GM10248 (cell line): ENCODE results near the gene ADAMTSL1.

Source experiments
- CTCF ChIA-PET: fragments of 300-600 bp; sonication (Branson Sonifier 250); formaldehyde crosslinking; extraction: SDS; loops from one replicate; lab custom pipeline; 2021; ENCODE audit warnings: antibody characterized with exemption; lab: Yijun Ruan, JAX
- POLR2A ChIA-PET: fragments of 350-650 bp; sonication (Branson Sonifier 250); formaldehyde crosslinking; extraction: SDS; loops from one replicate; lab custom pipeline; 2020; ENCODE audit warnings: antibody characterized with exemption; lab: Yijun Ruan, JAX
- DNase-seq: peaks from one replicate; pipeline ENCODE4 v3.0.0; 2012; ENCODE audit errors: extremely low spot score
- CTCF ChIP-seq: IDR thresholded peaks from 2 replicates; pipeline ENCODE4 v1.5.1; 2012; ENCODE audit warnings: mild to moderate bottlenecking, low read depth; ENCODE audit errors: extremely low read depth, missing control alignments, control extremely low read depth

The ADAMTSL1 gene

DNA sequence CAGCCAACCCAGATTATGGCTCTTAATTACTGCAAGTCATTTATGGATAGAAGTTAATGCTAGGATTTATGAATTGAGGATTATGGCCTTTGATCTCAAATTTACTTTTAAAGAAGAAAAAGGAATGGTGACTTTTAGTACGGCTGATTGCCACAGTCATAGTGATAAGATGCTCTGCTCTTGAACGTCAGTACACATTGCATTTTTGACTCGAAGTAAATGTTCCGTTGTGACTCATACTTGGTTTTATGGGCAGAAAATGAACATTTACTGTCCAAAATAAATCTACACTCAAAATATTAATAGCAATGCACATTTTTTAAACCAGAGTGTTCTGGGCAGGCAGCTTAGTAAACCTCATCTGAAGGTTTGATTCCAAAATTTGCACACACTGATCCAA, 830 bp downstream of the ADAMTSL1 start:
- no peak for TF ChIP-seq CTCF
- DNase-seq, result no peak
- ChIA-PET POLR2A (no interaction called here), CTCF (no interaction called here)

DNA sequence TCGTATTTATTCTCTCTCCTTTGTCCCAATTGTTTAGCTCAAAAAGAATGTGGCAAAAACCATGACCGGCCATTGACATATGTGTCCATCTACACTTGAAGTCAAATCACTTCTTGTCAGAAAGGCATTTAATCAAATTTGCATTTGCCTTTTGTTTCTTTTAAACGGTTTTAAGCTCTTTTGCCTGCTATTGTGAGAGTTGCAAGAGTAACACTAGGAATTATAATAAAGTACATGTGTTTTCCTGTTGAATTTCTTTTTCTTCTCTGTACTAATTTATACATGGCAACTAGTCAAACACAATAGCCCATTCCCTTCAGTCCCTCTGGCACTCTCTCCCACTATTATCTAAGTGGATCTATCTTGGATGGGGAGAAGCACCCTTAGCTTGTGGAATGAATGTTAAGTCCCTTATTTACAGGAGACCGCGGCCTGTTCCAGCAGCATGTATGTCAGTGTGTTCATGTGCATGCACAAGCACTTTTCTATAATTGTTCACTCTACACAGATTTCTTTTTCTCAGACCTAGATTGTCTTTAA, 3.2 kb downstream of the ADAMTSL1 start:
- no peak for TF ChIP-seq CTCF
- ChIA-PET POLR2A (no interaction called here), CTCF (interaction anchor here (0.8 to 1.7 kb wide), 4 partner anchors 8 to 21 kb away, joined by 3 to 5 read pairs (median 3); no protein-coding TSS in a partner anchor)
- no peak for DNase-seq

DNA sequence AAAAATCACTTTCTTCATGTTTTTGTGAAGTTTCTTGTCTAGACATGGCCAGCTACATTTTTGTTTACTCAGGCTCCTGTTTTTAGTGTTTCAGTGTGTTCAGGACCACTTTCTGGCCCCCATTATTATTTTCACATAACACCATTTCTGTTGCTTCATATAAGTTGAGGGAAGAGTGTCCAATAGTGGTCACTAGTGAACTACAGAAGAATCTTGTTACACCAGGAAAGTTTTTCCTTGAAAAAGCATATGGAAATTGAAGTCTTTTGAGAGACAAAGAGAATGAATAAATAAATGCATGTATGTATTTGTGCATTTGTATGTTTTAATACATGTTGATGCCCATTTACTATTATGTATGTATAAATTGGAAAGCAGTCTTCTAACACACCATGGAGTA, 3.8 kb downstream of the ADAMTSL1 start:
- ChIA-PET CTCF (interaction anchor here (1.0 to 1.7 kb wide), 2 partner anchors 10 to 20 kb away, joined by 3 to 5 read pairs; no protein-coding TSS in a partner anchor), POLR2A (no interaction called here)
- no peak for TF ChIP-seq CTCF
- no peak for DNase-seq

GRCh38 chr9:18478501-18479361, 4.8 kb downstream of the ADAMTSL1 start:
- POLR2A ChIA-PET, result no interaction called here
- DNase-seq, result no peak
- no peak for TF ChIP-seq CTCF
- CTCF ChIA-PET, result interaction anchor here (0.9 to 1.7 kb wide), 3 partner anchors 16 to 78 kb away, joined by 3 to 5 read pairs (median 3); no protein-coding TSS in a partner anchor

- TF ChIP-seq CTCF, result no peak
- CTCF ChIA-PET, result interaction anchor here (1.2 kb wide), 1 partner anchor 79 kb away, joined by 3 read pairs; no protein-coding TSS in a partner anchor
- POLR2A ChIA-PET, result no interaction called here
- no peak for DNase-seq
Measured at GRCh38 chr9:18479405-18479804, 5.5 kb downstream of the ADAMTSL1 start.

DNA sequence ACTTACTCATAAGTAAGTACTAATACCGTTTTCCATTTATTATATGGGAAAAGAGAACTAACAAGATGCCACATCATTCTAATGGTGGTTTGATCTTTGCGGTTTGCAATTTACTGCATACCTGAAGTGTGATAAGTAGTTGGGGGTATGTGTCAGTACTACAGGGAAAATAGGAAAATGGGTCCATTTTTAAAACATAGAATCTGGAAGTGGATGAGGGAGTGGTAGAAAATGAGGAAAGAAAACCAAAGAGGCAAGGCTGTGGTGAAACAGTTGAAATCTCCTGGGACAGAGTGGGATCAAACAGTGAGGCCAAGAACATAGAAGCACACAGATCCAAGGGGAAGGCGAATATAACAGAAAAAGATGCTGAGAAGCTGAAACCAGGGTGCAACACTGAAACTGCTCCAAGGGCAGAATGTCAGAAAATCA, 6.7 kb downstream of the ADAMTSL1 start:
- POLR2A ChIA-PET, result no interaction called here

More for the DNA sequence above, 6.7 kb downstream of the ADAMTSL1 start:
- TF ChIP-seq CTCF, result no peak
- CTCF ChIA-PET, result no interaction called here
- DNase-seq, result no peak
